Retina (tissue), 1 donor: ENCODE results near the gene MESD.

Experiments
- DNase-seq: peaks from one replicate; pipeline ENCODE4 v3.0.0-alpha.2; 2016

MESD gene

GRCh38 chr15:80989518-80990478, at the start of gene MESD:
MESD (minus strand) TSS chr15:80989819; CDS start chr15:80989791, 28 bp downstream.
- peak; percentile 93 for DNase-seq

GRCh38 chr15:81038975-81039607, 49.5 kb upstream of the MESD start:
- no peak for DNase-seq

GRCh38 chr15:81037952-81038743, 48.5 kb upstream of the MESD start:
- DNase-seq = no peak

- DNase-seq = no peak
Observed at GRCh38 chr15:81033508-81033907, 43.9 kb upstream of the MESD start.

GRCh38 chr15:81032818-81033217, 43.2 kb upstream of the MESD start:
- DNase-seq = no peak

GRCh38 chr15:81032355-81032754, 42.7 kb upstream of the MESD start:
- DNase-seq = no peak

- DNase-seq = no peak
Observed at GRCh38 chr15:81031203-81031602, 41.6 kb upstream of the MESD start.

- no peak for DNase-seq
Observed at GRCh38 chr15:81030301-81030750, 40.7 kb upstream of the MESD start.

- no peak for DNase-seq
Observed at GRCh38 chr15:81029414-81030300, 40.0 kb upstream of the MESD start.

- DNase-seq = no peak
Observed at GRCh38 chr15:81026836-81027599, 37.4 kb upstream of the MESD start.

GRCh38 chr15:81025721-81026370, 36.2 kb upstream of the MESD start:
- no peak for DNase-seq

GRCh38 chr15:81024936-81025335, 35.3 kb upstream of the MESD start:
- no peak for DNase-seq

- peak; percentile 72 for DNase-seq
Observed at GRCh38 chr15:81024265-81024872, 34.8 kb upstream of the MESD start.

GRCh38 chr15:81023483-81024264, 34.1 kb upstream of the MESD start:
- DNase-seq = peak; percentile 54

GRCh38 chr15:81021321-81021720, 31.7 kb upstream of the MESD start:
- no peak for DNase-seq

GRCh38 chr15:81018197-81018596, 28.6 kb upstream of the MESD start:
- DNase-seq = no peak

- no peak for DNase-seq
Observed at GRCh38 chr15:81016489-81017068, 27.0 kb upstream of the MESD start.

- no peak for DNase-seq
Observed at GRCh38 chr15:81015621-81016488, 26.2 kb upstream of the MESD start.
